Jurkat, Clone E6-1 (cell line): Measurements from ENCODE around the gene ZNF428. TPM values are rescaled to one million over a fixed set of nuclear protein-coding genes. Genes with fewer than 3 reads are reported as not detected.
A peak's percentile ranks its signal among the peaks of the same experiment; 100 is the strongest.
"Not testable (repeated sequence)": the region's sequence is repeated elsewhere in the genome, so short reads cannot be mapped to it uniquely, and the experiment has no call there.

Experiments used
- DNase-seq: peaks from one replicate; pipeline ENCODE4 v3.0.0-alpha.2; 2011; ENCODE audit warnings: low read depth, low spot score
- H3K4me3 ChIP-seq: 2 replicates; pipeline ENCODE4 v1.5.1; 2011; ENCODE audit warnings: mild to moderate bottlenecking, low read length, control low read depth, moderate library complexity
- polyA plus RNA-seq: library from polyadenylated mRNA; unstranded; fragments of >200 nt; gene quantifications from one replicate; pipeline ENCODE4 v1.2.1, GENCODE V29; 2012; ENCODE audit warnings: missing spikeins; ENCODE audit not compliant: insufficient read length, insufficient read depth

The ZNF428 gene
- polyA plus RNA-seq, result 89.4 TPM

GRCh38 chr19:43619262-43620060, at the start of gene ZNF428:
TSS of gene ZNF428 (minus strand) at chr19:43619629. CDS start at chr19:43614304, 5,325 bp downstream.
- peak within 1 kb of the TSS; percentile 98 for H3K4me3 ChIP-seq
- DNase-seq, result peak; percentile 95

- peak overlapping the region; percentile 59 for H3K4me3 ChIP-seq
- peak; percentile 99 for DNase-seq
These were observed 49.1 kb upstream of the ZNF428 start for GRCh38 chr19:43668406-43669109.

GRCh38 chr19:43667876-43668405, 48.5 kb upstream of the ZNF428 start:
- DNase-seq, result no peak
- H3K4me3 ChIP-seq, result peak overlapping the region; percentile 62

DNA sequence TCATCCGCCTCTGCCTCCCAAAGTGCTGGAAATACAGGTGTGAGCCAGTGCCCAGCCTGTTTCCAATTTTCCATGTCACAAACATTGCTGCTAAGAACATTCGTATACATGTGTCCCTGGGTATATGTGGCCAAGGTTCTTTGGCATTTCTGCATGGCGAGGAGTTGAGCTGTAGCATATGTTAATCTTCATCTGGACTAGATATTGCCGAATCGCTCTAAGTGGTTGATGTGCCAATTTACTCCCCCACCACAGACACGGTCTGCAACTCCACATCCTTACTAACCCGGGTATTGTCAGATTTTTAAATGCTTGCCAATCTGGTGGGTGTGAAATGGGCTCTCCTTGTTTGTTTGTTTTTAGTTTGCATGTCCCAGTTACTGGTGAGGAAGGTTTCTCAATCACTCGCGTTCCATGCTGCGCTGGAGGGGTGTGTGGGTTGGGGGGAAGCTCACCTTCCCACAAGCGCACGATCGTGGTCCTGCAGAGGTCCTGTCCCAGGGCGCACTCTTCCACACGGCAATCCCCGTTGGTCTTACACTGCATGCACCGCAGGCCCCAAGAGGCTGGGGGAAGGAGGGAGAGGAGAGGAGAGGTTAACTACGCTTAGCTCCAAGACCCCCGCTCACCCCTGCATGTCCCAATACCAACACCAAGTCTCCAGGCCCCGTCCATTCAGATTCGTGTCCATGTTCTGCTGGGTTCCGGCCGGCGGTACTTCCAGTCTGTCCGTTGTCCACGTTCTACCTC, 47.9 kb upstream of the ZNF428 start:
- peak overlapping the region; percentile 62 for H3K4me3 ChIP-seq
- DNase-seq, result no peak

GRCh38 chr19:43664018-43664417, 44.6 kb upstream of the ZNF428 start:
- 0 out of 2 replicates have a peak overlapping the region, but pooled peaks have one; percentile 3 for H3K4me3 ChIP-seq
- DNase-seq, result peak; percentile 90

DNA sequence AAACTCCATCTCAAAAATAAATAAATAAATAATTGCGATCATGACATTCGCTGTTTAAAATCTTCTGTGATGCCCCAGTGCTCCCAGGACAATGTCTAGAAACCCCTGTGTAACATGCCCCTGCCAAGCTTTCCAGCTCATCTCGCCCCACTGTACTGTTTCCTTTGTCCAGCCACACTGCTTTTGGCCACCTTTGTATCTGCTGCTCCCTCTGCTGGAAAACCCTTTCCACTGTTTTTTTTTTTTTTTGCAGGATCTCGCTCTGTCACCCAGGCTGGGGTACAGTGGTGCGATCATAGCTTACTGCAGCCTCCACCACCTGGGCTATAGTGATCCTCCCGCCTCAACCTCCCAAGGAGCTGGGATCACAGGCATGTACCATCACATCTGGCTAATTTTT, 43.1 kb upstream of the ZNF428 start:
- no peak for DNase-seq

GRCh38 chr19:43660971-43661360, 41.5 kb upstream of the ZNF428 start:
- no peak overlapping the region for H3K4me3 ChIP-seq
- DNase-seq, result no peak

More for the DNA sequence above, 43.1 kb upstream of the ZNF428 start:
- H3K4me3 ChIP-seq, result no peak overlapping the region

- DNase-seq, result no peak
These were observed 41.0 kb upstream of the ZNF428 start for GRCh38 chr19:43660301-43660970.

GRCh38 chr19:43658494-43658893, 39.1 kb upstream of the ZNF428 start:
- DNase-seq, result no peak
- no peak overlapping the region for H3K4me3 ChIP-seq

More at GRCh38 chr19:43660301-43660970, 41.0 kb upstream of the ZNF428 start:
- no peak overlapping the region for H3K4me3 ChIP-seq

DNA sequence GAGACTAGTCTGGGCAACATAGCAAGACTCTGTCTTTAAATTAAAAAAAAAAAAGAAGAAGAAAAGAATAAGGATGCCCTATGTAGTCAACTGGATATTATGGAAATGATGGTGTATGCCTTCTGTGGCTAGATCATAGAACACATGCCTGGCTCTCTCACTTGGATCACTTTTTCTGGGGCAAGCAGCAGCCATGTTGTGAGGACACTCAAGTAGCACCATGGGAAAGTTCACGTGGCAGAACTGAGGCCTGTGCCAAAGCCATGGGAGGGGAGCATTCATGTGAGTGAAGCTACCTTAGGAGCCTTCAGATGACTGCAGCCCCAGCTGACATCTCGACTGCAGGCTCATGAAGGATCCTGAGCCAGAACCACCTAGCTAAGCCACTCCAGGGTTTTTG, 38.6 kb upstream of the ZNF428 start:
- no peak overlapping the region for H3K4me3 ChIP-seq
- DNase-seq, result no peak

DNA sequence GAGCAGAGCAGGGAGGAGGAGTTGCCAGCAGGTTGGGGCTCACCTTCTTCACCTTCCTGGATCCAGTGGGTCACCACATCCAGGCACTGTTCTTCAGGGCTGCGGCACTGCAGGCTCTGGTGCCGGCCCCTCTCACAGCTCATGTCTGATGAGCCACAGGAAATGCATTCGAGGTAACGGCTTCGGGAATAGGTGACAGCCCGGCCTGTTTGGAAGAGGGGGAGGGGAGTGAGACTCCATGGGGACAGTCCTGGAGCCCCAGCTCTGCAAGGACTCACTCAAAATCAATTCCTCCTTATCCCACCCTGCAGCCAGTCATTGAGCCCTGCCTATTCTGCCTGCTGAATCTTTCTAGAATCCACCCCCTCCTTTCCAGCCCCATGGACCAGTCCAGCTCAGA, 37.0 kb upstream of the ZNF428 start:
- DNase-seq, result no peak

DNA sequence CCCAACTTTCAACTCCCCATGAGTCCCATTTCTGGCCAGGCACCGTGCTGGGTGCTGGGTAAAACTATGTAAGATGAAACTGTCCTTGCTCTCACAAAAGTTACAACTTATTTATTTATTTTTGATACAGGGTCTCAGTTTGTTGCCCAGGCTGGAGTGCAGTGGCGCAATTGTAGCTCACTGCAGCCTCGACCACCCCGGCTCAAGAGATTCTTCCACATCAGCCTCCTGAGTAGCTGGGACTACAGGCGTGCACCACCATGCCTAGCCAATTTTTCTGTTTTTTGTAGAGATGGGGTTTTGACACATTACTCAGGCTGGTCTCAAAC, 33.1 kb upstream of the ZNF428 start:
- H3K4me3 ChIP-seq, result no peak overlapping the region
- no peak for DNase-seq

More for the DNA sequence above, 37.0 kb upstream of the ZNF428 start:
- H3K4me3 ChIP-seq, result no peak overlapping the region

DNA sequence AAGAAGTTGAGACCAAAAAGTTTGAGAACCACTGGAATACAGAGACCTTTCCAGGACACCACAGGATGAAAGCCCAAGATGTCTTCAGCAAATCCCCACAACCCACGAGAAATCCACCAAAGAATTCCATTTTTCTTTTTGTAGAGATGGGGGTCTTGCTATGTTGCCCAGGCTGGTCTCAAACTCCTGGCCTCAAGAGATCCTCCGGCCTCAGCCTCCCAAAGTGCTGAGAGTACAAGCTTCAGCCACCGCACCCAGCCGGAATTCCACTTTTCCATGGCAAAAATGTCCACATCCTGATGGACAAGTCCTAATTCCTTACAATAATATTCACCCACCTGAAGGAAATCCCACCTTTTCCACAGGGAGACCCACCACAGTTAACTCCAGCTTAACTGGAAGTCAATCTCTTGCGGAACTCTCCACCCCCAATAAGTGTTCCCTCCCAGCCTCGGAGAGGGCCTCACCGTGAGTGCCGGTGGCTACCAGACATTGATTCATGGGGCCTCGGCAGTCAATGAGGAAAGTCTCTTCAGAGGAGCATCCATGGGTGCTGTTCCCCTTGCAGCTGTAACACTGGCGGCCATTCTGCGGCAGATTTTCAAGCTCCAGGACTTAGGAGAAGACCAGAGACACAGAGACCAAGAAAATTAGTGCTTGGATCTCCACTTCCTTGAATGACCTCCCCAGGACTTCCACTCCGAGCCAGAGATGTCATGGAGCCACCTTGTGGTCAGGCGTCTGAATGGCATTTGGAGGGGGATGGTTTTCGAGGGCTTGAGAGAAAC, 32.5 kb upstream of the ZNF428 start:
- no peak overlapping the region for H3K4me3 ChIP-seq
- no peak for DNase-seq

DNA sequence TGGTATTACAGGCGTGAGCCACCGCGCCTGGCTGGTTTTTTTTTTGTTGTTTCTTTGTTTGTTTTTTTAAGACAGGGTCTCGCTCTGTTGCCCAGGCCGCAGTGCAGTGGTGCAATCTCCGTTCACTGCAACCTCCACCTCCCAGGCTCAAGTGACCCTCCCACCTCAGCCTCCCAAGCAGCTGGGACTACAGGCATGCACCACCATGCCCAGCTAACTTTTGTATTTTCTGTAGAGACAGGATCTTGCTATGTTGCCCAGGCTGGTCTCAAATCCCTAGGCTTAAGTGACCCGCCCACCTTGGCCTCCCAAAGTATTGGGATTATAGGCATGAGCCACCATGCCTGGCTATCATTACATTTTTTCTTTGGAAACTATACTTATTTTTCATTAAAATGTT, 30.8 kb upstream of the ZNF428 start:
- not testable (repeated sequence) for H3K4me3 ChIP-seq, DNase-seq

DNA sequence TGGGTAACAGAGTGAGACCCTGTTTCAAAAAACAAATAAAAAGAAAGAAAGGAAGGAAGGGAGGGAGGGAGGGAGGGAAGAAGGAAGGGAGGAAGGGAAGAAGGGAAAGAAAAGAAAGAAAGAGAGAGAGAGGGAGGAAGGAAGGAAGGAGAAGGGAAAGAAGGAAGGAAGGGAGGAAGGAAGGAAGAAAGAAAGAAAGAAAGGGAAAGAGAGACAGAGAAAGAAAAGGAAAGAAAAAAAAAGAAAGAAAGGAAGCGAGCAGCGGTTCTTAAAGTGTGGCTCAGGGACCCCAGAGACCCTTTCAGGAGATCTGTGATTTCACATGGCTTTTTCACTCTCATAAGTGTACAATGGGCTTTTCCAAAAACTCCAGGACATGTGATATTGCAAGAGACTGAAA, 30.1 kb upstream of the ZNF428 start:
- H3K4me3 ChIP-seq, result no peak overlapping the region
- DNase-seq, result no peak

GRCh38 chr19:43648633-43649032, 29.2 kb upstream of the ZNF428 start:
- DNase-seq, result no peak
- no peak overlapping the region for H3K4me3 ChIP-seq

DNA sequence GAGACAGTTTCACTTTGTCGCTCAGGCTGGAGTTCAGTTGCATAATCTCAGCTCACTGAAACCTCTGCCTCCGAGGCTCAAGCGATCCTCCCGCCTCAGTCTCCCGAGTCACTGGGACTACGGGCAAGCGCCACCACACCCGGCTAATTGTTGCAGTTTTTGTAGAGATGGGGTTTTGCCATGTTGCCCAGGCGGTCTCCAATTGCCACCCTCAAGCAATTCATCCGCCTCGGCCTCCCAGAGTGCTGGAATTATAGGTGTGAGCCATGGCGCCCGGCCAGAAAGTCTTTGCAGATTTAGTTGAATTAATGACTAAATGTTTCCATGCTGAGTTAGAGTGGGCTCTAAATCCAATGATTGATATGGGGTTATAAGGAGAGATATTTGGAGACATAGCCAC, 24.8 kb upstream of the ZNF428 start:
- H3K4me3 ChIP-seq, result no peak overlapping the region
- DNase-seq, result no peak

- no peak for DNase-seq
- H3K4me3 ChIP-seq, result no peak overlapping the region
These were observed 23.9 kb upstream of the ZNF428 start for GRCh38 chr19:43643326-43643725.
